ENCODE measurements around the gene SRGAP2C.
"Not testable (repeated sequence)": the region's sequence is repeated elsewhere in the genome, so short reads cannot be mapped to it uniquely, and the experiment has no call there.

GRCh38 chr1:121401375-121401955 lies 216.7 kb downstream of the SRGAP2C start:
- TF ChIP-seq, protein P1, sequence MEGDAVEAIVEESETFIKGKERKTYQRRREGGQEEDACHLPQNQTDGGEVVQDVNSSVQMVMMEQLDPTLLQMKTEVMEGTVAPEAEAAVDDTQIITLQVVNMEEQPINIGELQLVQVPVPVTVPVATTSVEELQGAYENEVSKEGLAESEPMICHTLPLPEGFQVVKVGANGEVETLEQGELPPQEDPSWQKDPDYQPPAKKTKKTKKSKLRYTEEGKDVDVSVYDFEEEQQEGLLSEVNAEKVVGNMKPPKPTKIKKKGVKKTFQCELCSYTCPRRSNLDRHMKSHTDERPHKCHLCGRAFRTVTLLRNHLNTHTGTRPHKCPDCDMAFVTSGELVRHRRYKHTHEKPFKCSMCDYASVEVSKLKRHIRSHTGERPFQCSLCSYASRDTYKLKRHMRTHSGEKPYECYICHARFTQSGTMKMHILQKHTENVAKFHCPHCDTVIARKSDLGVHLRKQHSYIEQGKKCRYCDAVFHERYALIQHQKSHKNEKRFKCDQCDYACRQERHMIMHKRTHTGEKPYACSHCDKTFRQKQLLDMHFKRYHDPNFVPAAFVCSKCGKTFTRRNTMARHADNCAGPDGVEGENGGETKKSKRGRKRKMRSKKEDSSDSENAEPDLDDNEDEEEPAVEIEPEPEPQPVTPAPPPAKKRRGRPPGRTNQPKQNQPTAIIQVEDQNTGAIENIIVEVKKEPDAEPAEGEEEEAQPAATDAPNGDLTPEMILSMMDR (IDR thresholded peaks at IDR 0.05): not testable (repeated sequence)
- TF ChIP-seq POLR2A (IDR thresholded peaks at IDR 0.05; ENCODE audit: low read depth); POLR2AphosphoS5 (IDR thresholded peaks at IDR 0.05); EP300 (IDR thresholded peaks at IDR 0.05): not testable (repeated sequence)

Data from esophagus muscularis mucosa (tissue), 4 donors.